ENCODE data around the gene PPFIA1.
A peak's percentile ranks its signal among the peaks of the same experiment; 100 is the strongest.

PPFIA1 gene

GRCh38 chr11:70270104-70270876, at the start of gene PPFIA1:
PPFIA1 (plus strand) TSS chr11:70270690; CDS start chr11:70272173, 1,483 bp downstream.
- peak; percentile 10 for DNase-seq

DNA sequence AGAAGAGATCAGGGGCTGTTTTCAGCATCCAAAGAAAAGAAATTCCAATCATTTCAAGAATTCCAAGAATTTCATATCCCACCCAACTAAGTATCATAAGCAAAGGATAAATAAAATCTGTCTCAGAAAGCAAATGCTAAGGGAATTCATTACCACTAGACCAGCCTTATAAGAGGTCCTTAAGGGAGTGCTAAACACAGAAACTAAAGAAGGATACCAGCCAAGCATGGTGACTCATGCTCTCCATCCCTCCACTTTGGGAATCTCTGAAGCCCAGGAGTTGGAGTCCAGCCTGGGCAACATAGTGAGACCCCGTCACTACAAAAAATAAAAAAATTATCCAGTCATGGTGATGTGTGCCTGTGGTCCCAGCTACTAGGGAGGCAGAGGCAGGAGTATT, 49.6 kb upstream of the PPFIA1 start:
- no peak for DNase-seq

DNA sequence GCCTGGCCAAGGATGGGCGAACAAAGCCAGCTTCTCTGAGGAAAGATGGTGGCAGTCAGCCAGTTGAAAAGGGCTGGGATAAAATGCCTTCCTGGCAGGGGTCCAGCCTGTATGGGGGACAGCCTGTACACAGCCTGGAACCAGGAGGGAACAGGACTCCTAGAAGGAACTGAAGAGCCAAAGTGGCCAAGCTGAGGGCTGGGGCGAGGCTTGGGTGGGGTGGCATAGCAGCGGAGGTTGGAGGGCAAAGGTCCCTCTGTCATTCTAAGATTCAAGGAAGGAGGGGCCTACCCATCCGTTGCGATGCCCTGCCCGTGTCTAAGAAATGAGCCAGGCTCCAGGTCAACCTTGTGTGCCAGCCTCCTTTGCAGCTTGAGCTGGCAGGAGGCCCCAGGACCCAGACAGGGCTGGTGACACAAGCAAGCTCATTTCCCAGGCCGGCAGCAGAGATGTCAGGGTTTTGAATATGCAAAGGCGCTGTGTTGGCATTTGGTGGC, 44.8 kb upstream of the PPFIA1 start:
- DNase-seq = no peak

DNA sequence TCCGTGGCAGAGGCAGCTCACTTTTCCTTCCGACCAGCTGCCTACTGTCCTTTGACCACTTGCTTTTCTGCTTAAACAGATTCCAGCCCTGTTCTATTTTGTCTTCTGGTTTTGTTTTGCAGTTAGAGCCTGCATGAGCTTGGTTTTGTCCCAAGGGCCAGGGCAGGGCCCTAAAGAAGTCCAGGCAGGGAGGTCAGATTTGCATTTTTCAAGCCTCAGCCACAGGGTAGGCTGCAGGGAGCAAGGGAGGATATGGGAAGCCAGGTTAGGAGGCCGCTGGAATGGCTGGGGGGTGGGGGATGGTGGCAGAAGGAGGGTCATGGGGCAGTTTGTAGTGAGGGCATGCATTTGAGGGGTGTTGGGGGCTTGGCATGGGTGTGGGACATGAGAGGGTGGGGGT, 44.3 kb upstream of the PPFIA1 start:
- no peak for DNase-seq

DNA sequence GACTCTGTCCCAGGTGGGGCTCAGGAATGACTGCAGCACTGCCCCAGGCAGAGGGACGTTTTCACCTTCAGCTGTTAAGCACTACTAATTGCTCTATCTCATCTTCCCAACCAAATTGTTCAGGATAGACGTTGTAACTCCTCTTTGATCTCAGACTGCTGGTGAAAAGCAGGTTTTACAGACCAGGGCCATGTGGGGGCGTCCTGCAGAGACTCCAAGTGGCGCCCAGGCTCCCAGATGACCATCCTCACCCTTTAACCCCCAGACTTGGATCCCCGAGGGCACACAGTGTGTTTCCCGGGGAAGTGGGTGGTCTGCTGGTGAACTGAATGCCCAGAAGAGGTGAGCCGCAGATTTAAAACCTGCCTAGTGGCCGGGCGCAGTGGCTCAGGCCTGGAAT, 43.5 kb upstream of the PPFIA1 start:
- no peak for DNase-seq

DNA sequence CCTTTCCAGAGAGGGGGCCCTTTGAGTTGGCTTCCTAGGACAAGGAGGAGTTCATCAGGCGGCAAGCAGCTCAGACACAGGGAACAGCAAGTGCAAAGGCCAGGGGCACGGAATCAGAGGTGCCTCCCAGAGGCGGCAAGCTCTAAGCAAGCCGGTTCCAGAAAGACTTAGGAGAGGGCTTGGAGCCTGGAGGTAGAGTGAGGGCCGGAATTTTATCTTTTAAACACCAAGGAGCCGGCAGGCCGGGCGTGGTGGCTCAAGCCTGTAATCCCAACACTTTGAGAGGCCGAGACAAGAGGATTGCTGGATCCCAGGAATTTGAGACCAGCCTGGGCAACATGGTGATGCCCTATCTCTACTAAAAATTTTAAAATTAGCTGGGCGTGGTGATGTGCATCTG, 40.8 kb upstream of the PPFIA1 start:
- DNase-seq = no peak

DNA sequence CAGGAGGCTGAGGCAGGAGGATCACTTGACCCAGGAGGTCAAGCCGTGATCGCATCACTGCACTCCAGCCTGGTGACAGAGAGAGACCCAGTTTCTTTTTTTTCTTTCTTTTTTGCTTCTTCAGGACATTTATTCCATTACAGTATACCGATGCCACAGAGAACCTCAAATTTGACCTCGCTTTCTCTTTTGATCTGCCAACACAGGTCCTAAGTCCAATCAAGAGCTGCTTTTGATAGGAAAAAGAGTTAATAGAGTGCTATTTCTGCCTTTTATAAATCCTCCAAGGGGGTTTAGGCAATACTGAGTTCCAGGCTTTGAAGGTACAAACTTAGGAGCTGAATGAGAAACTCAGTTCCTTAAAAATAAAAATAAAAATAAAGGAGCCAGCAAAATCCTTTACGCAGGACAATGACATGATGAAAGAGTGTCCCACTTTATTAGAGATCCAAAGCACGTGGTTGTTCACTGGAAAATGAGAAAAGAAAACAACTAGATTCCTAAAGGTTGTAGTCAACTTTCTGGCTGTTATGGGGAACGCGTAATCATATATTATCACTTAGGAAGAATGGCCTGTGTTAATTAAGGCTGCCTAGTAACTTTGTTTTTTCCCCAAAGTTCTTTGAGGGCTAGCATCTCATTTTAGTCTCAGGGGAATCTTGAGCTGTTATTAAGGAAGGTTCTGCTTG, 40.2 kb upstream of the PPFIA1 start:
- DNase-seq = no peak

DNA sequence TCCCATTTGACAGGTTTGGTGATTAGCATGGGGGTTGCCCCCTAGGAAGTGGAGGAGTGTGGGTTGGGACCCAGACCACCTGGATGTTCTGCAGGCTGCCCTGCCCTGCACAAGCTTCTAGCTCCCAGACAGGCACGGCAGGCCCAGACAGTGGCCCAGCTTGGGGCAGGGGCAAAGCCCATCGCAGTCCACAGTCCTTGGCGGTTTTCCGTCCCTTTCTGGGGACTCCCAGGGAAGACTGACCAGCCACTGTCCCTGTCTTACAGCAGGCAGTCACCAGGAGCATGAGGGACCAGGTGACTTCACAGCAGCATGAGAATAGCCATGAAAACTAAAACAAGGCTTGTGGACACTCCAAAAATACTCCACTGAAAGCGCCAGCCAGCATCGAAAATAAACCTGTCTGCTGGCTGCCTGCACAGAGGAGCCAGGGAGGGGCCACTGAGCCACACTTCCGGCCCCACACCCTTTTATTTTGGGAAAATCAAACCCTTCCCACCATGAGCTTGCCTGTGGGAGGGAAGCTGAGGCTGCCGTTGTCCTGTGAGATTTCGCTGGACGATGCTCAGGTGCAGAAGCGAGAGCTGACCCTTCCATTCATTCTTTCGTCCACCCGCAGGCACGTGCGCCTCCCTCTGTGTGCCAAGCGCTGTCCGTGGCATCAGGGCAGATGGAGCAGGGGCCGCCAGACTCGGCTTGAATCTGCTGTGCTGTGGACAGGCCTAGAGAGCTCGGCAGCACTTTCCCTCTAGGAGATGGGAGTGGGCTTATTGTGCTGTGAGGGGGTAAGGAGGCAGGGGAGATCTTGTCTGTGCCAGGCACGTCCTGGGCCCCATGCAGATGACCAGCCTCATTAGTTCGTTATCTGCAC, 39.4 kb upstream of the PPFIA1 start:
- DNase-seq = no peak

- no peak for DNase-seq
These were observed 37.5 kb upstream of the PPFIA1 start for GRCh38 chr11:70233034-70233433.

- no peak for DNase-seq
These were observed 37.0 kb upstream of the PPFIA1 start for GRCh38 chr11:70233511-70233934.

DNA sequence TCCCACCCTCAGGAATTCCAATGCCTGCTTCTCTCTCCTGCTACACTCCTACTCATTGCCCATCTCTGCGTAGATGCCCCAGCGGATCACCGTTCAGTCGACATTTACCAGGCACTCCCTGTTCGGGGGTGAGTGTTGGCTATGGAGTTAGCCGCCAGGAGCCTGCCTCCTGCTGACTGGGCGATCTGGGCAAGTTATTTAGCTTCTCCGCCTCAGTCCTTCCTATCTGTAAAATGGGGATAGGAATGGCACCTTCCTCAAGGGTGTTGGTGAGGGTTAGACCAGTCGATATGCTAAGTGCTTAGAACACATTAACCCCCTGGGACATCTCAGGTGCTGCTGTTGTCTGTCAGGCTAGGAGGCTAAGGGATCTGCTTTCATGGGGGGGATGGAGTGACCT, 36.5 kb upstream of the PPFIA1 start:
- DNase-seq = no peak

- no peak for DNase-seq
These were observed 30.2 kb upstream of the PPFIA1 start for GRCh38 chr11:70240337-70240736.

GRCh38 chr11:70241709-70242108, 28.8 kb upstream of the PPFIA1 start:
- DNase-seq = no peak

DNA sequence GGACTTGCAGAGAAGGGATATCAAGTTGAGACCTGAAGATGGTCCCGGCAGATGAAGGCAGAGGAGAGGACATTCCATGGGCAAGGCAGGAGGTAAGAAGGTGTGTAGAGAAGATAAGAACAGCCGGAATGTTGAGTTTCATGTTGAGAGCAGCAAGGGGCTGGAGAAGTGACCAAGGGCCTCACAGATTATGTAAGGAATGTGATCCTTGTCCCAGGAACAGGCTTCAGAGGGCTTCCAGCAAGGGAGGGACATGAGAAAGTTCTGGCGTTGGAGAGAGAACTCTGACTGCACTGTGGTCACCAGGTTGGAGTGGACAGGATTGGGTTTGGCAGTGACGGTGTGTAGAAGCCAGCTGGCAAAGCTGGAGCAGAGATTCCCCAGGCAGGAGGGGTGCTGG, 27.6 kb upstream of the PPFIA1 start:
- DNase-seq = no peak

- DNase-seq = no peak
These were observed 26.4 kb upstream of the PPFIA1 start for GRCh38 chr11:70243912-70244652.

- no peak for DNase-seq
These were observed 25.8 kb upstream of the PPFIA1 start for GRCh38 chr11:70244698-70245097.

- no peak for DNase-seq
These were observed 24.3 kb upstream of the PPFIA1 start for GRCh38 chr11:70246196-70246595.

- no peak for DNase-seq
These were observed 23.3 kb upstream of the PPFIA1 start for GRCh38 chr11:70247042-70247709.

DNA sequence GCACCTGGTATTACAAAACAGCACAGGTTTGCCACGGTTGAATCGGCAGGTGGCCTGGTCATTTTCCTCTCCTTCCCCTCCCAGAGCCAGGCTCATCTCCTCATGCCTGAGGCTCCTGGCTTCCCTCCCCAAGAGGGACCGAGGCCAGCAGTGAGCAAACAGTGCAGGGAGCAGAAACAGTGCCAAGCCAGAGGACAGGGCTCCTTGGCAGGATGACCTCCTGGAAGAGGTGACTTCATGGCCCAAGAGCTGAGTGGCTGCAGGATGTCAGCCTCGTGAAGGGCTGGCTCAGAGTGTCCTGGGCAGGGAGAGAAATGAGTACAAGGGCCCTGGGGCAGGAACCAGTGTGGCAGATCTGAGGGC, 22.8 kb upstream of the PPFIA1 start:
- DNase-seq = no peak

- DNase-seq = no peak
These were observed 19.4 kb upstream of the PPFIA1 start for GRCh38 chr11:70250876-70251658.

- no peak for DNase-seq
These were observed 18.7 kb upstream of the PPFIA1 start for GRCh38 chr11:70251659-70252321.

Measured in SIG-M5 (cell line).